Midbrain (tissue), 1 donor: ENCODE measurements around the gene ATP7B.
"Not testable (repeated sequence)": the region's sequence is repeated elsewhere in the genome, so short reads cannot be mapped to it uniquely, and the experiment has no call there.

Source experiments
- DNase-seq: peaks from one replicate; lab custom pipeline; 2025; lab: John Stamatoyannopoulos, UW

ATP7B gene

DNA sequence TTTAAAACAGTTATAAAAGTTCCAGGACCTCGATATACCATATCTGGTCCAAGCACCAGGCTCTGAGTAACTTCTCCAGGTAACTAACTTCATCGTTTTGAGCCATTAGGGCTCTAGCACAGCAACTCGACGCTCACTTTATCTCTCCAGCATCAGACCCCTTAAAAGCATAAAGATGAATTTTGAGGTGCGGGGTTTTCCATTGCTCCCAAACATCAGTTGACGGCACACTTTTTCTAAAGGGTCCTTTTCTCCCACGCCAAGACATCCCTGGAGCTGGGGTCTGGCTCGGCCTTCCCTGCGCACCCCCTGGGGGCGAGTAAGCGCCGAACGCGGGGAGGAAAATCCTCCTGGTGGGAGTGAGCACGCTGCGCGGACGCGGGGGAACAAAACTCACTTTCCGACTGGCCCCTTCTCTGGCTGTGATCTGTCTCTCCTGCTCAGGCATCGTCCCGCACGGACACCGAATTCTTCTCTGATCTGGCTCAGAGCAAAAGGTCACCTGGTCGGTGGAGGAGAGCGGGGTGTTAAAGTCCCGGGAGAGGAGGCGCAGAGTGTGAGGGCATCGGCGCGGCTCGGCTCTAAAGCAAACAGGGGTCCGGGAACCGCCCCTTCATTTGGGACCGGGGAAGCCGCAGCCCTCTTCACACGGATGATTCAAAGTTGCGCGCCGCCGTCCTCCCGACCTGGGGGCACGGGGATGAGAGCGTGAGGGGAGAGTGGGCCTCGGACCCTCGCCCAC is at the start of gene ATP7B:
Gene ATP7B (minus strand): TSS at position 561 of the 742 bp plus-strand sequence. CDS start 113 bp downstream, at position 448.
- DNase-seq: no peak

DNA sequence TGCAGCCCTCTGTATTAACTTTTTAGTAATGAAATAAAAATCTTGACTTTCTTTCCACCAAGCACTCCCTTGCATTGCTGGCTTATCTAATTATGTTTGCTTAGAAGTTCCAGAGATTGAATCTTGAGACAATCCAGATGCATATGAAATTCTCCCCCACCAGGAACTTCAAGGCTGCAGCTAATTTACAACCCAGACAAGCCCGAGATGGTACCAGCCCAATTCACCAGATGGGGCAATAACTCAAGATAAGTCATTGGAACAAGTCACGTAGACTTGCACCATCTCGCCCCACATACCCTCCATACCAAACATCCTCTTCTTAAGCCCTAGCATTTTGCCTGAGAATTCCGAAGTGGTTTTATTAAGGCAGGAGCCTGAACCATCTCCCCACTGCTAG is 42.2 kb upstream of the ATP7B start:
- DNase-seq: no peak

DNA sequence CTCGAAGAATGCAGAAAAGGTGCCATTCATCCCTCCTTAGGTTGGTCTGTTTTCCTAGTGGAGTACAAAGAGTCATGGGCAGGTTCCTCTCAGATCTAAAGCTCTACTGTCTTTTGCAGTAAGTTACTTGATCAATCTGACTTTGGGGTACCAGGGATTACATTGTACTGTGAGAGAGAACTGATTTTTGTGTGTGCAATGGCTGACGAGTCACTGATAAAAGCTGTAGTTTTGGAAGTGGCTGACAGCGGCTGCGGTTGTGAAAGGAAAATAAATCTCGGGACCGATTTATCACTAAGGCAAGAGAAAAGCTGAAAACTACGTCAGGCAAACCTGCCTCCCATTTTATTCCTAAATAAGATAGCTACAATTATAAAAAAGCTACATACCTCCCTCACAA is 40.1 kb upstream of the ATP7B start:
- DNase-seq: no peak

DNA sequence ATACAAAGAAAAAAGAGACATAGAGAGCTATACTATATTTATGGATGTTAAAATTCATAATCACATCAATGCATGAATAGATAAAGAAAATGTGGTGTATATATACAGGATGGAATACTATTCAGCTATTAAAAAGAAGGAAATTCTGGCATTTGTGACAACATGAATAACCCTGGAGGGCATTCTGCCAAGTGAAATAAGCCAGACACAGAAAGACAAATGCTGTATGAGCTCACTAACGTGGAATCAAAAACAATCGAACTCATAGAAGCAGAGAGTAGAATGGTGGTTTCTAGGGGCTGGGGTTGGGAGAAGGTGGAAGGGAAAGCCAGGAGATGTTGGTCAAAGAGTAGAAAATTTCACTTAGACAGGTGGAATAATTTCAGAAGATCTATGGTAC is 37.3 kb upstream of the ATP7B start:
- no peak for DNase-seq

DNA sequence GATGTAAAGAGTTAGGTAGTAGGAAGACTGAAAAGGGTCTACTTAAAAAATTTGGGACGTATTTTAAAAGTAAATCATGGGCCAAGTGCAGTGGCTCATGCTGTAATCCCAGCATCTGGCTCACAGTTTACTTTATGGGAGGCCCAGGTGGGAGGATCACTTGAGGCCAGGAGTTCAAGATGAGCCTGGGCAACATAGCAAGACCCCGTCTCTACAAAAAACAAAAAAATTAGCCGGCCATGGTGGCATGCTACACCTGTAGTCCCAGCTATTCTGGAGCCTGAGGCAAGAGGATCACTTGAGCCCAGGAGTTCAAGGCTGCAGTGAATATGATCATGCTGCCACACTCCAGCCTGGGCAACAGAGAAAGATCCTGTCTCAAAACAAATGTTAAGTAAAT is 36.2 kb upstream of the ATP7B start:
- DNase-seq: no peak

DNA sequence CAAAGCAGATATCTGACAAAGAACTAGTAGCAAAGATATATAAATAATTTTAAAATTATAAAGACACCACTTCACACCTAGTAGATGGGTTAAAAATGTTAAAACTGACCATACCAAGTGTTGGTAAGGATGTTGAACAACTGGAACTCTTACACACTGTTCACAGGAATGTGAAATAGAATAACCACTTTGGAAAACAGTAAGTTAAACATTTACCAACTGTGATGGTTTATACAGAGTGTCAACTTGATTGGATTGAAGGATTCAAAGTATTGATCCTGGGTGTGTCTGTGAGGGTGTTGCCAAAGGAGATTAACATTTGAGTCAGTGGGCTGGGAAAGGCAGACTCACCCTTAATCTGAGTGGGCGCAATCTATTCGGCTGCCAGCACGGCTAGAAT is 32.4 kb upstream of the ATP7B start:
- no peak for DNase-seq

DNA sequence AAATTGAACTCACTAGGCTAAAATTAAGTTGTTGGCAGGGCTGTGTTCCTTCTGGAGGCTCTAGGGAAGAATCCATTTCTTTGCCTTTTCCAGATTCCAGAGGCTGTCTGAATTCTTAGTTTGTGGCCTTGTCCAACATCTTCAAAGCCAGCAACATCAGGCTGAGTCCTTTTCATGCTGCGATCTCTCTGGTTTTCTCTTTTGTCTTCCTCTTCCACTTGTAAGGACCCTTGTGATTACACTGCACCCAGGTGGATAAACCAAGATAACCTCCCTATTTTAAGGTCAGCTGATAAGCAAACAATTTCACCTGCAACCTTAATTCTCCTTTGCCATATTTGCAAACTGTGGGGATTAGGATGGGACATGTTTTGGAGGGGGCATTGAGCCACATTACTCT is 24.8 kb upstream of the ATP7B start:
- no peak for DNase-seq

DNA sequence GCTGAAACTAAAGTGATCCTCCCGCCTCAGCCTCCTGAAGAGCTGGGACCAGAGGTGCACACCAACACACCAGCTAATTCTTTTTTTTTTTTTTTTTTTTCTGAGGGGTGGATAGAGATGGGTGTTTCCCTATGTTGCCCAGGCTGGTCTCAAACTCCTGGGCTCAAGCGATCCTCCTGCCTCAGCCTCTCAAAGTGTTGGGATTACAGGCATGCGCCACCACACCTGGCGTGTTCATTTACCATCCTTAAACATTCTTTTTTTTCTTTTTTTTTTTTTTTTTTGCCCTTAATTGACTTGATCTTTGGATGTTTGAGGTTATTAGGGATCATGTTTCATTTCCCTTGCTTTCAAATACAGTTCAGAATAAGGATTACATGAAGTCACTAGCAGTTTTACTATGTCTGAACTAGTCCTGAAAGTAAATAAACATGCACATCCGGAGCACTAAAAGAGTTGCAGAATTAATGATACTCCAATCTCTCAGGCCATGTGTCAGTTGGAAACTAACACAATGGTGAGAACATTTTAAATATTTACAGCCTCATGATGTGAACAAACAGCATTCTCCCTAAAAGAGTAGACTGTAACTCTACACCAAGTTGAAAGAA is 23.5 kb upstream of the ATP7B start:
- no peak for DNase-seq

DNA sequence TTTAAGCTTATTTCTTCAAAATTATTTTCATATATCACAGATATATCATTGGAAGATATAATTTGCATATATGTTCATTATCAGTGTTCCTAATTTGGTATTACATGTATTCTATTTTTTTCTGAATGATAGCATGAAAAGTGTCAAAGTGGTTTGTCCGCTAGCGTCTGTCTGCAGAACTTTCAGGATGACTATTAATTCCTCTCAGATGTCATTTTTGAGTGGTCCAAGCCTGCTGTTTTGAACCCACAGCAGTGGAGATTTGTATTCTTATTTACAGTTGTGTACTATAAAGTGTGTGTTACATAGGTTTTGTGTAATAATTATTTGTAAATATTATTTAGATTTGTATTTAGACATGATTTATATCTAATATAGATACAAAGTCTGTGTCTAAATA is 21.8 kb upstream of the ATP7B start:
- DNase-seq: no peak

DNA sequence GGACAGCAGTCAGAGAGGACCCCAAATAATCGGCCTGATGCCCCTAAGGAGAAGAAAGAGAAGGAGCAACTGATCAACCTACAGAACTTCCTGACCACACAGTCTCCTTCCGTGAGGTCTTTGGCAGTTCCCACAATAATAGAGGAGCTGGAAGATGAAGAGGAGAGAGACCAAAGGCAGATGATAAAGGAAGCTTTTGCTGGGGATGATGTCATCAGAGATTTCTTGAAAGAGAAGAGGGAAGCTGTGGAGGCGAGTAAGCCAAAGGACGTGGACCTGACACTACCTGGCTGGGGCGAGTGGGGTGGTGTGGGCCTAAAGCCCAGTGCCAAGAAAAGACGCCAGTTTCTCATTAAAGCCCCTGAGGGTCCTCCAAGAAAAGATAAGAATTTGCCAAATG is 19.2 kb upstream of the ATP7B start:
- DNase-seq: not testable (repeated sequence)

DNA sequence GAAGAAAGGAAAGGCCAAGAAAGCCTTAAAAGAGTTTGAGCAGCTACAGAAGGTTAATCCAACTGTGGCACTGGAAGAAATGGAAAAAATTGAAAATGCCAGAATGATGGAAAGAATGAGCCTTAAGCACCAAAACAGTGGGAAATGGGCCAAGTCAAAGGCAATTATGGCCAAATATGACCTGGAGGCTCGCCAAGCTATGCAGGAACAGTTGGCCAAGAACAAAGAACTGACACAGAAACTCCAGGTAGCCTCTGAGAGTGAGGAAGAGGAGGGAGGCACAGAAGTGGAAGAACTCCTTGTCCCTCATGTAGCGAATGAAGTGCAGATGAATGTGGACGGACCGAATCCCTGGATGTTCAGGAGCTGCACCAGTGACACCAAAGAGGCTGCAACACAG is 18.3 kb upstream of the ATP7B start:
- DNase-seq: no peak

DNA sequence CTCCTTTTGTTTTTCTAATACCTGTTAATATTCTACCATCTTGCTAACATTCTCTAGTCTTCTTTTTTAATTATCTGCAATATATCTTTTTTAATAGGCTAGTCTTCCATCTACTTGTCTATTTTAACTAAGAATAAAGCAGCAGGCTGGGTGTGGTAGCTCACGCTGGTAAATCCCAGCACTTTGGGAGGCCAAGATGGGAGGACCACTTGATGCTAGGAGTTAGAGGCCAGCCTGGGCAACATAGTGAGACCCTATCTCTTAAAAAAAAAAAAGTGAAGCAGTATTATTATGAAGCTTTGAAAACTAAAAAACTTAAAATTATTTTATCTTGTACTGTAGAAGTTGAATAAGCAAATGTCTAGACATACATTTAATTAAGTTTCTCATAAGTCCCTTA is 16.6 kb upstream of the ATP7B start:
- no peak for DNase-seq

DNA sequence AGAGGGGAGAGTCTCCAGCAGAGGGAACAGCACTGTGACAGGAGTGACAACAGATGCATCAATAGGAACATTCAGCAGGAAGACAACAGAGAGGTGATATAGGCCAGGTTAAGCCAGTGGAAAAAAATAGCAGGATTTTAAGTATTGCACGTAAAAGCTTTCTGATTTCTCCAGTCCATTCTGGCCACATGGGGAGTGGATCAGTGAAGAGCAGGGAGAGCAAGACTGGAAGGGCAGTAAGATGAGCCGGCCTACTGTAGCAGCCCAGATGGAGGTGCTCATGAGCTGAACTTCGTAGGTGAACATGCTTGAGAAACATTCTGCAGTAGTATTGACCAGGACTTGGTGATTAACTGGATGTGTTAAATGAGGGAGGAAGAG is 15.0 kb upstream of the ATP7B start:
- DNase-seq: no peak

DNA sequence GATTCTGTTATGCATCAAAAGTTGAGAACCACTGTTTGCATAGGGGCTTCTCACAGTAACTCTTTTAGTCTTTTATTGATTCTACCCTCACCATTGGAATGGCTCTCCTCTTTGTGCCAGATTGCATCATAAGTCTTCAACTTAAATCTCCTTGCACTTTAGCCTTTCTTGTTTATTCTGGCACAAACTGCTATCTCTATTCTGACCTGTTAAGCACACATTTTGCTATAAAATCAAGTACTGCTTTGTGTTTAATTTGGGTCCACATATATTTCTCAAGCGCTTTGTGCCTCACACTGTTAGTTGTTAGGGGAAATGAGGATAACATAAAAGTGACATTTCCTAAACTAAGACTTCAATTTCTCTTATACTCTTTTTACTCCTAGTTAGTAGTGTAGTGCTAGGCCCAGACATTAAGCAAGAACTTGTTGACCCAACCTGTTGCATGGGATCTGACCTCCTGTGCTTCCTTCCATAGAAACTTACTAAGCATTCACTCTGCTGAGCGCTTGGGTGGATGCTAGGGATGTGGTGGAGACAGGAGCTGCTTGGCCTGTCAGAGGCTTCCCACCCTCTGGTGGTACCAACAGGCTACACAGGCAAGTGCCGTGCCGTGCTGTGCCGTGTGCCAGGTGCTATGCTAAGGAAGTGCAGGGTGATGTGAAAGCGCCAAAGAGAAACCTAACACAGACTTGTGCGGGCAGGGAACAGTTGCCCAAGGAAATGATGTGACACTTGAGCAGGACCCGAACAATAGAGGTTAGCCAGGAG is 14.4 kb upstream of the ATP7B start:
- no peak for DNase-seq

DNA sequence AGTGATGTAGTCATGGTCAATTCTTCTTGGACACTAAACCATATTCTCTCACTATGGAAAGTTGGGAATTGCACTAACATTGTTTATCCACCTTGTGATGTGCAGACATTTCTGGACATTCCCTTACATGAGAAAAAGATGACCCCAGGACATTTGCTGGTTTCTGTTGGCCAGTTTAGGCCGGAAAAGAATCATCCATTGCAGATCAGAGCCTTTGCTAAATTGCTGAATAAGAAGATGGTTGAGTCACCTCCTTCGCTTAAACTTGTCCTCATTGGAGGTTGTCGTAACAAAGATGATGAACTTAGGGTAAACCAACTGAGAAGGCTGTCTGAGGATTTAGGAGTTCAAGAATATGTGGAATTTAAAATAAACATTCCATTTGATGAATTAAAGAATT is 13.2 kb upstream of the ATP7B start, which contains the start of gene UTP14C:
Gene UTP14C (plus strand): TSS at position 211 of the 400 bp plus-strand sequence. CDS start 4,114 bp downstream, outside the sequence.
- no peak for DNase-seq

DNA sequence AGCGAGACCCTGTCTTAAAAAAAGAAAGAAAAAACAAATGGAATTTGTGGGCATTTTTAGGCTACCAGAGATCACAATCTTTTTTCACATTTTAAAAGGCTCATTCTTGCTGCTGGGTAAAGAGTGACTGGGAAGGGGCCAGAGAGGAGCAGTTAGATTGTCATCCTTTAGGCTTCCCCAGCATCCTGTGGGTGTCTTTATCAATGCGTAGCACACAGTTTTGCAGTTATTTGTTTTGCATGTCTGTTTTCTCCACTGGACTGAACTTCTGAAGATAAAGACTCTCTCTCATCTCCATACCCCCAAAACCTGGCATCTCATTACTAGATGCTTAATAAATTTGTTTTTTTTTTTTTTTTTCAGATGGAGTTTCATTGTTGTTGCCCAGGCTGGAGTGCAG is 11.1 kb upstream of the ATP7B start:
- DNase-seq: no peak

DNA sequence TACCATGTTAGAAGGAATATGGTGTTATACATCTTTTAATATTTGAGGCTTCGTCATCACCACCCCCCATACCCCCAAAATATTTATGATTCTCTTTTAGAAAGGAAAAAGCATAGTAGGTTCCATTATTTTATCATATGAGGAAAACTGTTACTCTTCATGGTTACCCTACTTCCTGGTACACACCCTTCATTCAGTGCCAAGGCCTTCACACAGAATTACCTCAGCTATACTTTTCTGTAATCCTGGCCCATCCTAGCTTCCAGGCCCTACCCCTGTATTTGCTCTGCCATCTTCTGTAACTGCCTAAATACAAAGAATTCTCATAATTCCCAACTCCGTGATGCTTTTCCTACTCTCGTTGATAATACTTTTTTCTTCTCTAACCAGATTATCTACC is 8.9 kb upstream of the ATP7B start:
- no peak for DNase-seq

DNA sequence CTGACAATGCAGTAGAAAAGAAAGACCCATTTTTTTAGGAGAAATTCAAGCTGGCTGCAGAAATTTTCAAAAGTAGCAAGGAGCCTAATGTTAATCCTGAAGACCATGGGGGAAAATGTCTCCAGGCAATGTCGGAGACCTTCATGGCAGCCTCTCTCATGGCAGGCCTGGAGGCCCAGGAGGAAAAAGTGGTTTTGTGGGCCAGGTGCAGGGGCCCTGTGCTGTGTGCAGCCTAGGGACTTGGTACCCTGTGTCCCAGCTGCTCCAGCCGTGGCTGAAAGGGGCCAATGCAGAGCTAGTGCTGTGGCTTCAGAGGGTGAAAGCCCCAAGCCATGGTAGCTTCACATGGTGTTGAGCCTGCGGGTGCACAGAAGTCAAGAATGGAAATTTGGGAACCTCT is 5.0 kb upstream of the ATP7B start:
- DNase-seq: no peak

DNA sequence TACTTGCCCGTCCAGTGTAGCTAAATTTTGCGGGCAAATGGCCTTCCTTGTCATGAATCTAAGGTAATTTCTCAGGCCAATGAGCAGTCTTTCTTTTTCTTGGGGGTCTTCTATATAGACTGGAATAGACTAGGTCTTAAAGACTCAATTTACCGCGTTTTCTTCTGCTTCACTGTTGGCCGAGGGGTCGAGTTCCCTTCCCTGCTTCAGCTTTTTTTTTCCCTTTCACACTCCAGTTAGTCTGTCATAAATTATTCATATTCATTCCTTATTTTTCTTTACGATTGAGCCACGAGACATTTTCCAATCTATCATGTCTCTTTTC is 1.2 kb upstream of the ATP7B start:
- DNase-seq: no peak

DNA sequence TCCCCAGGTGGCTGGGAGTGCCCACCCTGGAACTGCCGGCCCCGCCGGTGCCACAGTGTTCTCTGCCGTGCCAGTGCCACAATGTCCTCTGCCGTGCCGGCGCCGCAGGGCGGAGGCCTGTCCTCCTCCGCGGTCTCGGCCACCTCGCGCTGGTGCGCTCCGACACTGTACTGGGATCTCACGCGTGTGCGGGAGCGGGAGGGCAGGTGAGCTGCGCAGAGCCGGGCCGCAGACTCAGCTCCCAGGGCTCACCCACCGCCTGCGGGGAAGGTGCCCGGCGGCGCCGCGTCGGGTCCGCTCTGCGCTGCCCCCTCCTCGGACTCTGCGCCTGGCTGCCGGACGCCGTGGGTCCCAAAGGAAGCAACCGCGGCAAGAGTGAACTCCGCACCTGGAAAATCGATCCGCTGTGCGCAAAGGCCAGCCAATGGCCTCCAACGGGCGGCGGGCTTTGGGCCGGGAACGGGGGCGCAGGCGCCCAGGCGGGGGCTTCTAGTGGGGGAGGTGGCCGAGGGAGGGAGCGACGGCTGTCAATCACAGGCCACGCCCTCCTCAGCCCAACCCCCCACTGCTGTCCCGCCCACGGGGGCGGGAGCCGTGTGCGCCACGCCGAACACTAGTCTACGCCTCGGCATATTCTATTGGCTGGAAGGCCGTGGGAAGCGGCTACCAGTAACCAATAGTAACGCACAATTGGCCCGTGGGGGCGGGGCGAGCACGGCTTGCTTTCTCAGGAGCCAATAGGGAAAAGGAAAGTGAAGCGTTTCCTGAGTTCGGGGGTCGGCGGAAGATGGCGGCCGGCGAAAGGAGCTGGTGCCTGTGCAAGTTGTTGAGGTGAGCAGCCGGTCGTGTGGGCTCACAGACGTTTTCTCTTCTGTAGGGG is 622 bp upstream of the ATP7B start, which contains the start of gene ALG11:
Gene ALG11 (plus strand): TSS at position 767 of the 880 bp plus-strand sequence. CDS start 21 bp downstream, at position 788.
- DNase-seq: peak; percentile 99

DNA sequence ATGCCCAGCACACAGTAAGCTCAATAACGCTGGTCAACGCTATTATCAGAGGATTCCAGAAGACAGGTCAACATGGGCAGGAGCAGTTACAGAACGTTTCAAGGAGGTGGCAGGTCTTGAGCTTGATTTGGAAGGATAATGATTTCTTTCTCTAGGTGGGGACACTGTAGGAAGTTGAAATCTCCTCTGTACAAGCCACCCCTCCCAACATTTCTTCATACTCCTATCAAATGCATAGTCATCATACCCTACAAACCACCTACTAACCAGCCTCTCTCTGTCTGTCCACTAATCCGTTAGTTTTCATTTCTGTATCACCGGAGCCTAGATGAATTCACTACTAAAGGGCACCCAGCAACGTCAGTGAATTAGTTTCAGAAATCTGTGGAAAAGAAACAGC is 1.3 kb downstream of the ATP7B start:
- DNase-seq: no peak
